Activated naive CD8-positive, alpha-beta T cell (primary cell): ENCODE data around the gene MTG1.
"Not testable (repeated sequence)": the region's sequence is repeated elsewhere in the genome, so short reads cannot be mapped to it uniquely, and the experiment has no call there.

Experiments
- H3K27ac Mint-ChIP-seq: one replicate; pipeline ENCODE4 v1.8.0; 2021; ENCODE audit warnings: mixed read lengths
- H3K27me3 Mint-ChIP-seq: one replicate; pipeline ENCODE4 v1.8.0; 2021; ENCODE audit warnings: mixed read lengths
- H3K36me3 Mint-ChIP-seq: one replicate; pipeline ENCODE4 v1.8.0; 2021; ENCODE audit warnings: mixed read lengths
- H3K4me1 Mint-ChIP-seq: one replicate; pipeline ENCODE4 v1.8.0; 2021; ENCODE audit warnings: low read depth, mixed read lengths
- H3K4me3 Mint-ChIP-seq: one replicate; pipeline ENCODE4 v1.8.0; 2021; ENCODE audit warnings: mild to moderate bottlenecking, mixed read lengths
- H3K9me3 Mint-ChIP-seq: one replicate; pipeline ENCODE4 v1.8.0; 2021; ENCODE audit warnings: low read depth, mixed read lengths

Gene MTG1

GRCh38 chr10:133379801-133380666 is 13.9 kb upstream of the MTG1 start:
- Mint-ChIP-seq H3K36me3 (no peaks in the 10 kb centered on the region), H3K27me3 (no peaks in the 10 kb centered on the region), H3K9me3 (no peaks in the 10 kb centered on the region), H3K4me3 (peak overlapping the region; percentile 63), H3K27ac (no peak overlapping the region), H3K4me1 (peaks cover 2% of the 10 kb centered on the region)

- H3K4me3 Mint-ChIP-seq: no peak overlapping the region
These were observed 12.9 kb upstream of the MTG1 start for GRCh38 chr10:133381036-133381435.

GRCh38 chr10:133383551-133383950 is 10.4 kb upstream of the MTG1 start:
- Mint-ChIP-seq H3K9me3 (no peaks in the 10 kb centered on the region), H3K27me3 (no peaks in the 10 kb centered on the region), H3K36me3 (no peaks in the 10 kb centered on the region), H3K27ac (no peak overlapping the region), H3K4me3 (no peak overlapping the region), H3K4me1 (peaks cover 6% of the 10 kb centered on the region)

More at GRCh38 chr10:133381036-133381435, 12.9 kb upstream of the MTG1 start:
- Mint-ChIP-seq H3K27me3 (no peaks in the 10 kb centered on the region), H3K9me3 (no peaks in the 10 kb centered on the region), H3K4me1 (peaks cover 2% of the 10 kb centered on the region), H3K36me3 (no peaks in the 10 kb centered on the region), H3K27ac (no peak overlapping the region)

DNA sequence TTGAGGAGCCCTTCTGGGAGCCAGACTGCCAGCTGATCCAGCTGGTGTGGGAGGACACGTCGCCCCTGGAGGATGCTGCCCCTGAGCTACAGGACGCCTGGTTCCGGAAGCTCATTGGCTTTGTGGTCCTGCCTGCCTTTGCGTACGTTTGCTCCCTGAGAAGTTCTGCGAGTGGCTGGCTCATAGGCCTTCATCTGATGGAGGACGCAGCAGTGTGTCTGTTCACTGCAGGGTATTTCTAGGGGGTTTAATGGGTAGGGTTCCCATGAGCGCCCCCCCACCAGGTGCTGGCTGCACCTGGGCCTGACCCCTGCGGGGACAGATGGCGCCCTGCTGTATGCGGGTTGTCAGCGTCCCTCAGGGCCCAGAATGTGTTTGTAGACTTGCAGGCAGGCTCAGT is 9.9 kb upstream of the MTG1 start:
- Mint-ChIP-seq H3K36me3 (no peaks in the 10 kb centered on the region), H3K27me3 (no peaks in the 10 kb centered on the region), H3K9me3 (no peaks in the 10 kb centered on the region), H3K27ac (no peak overlapping the region), H3K4me3 (no peak overlapping the region), H3K4me1 (peaks cover 9% of the 10 kb centered on the region)

DNA sequence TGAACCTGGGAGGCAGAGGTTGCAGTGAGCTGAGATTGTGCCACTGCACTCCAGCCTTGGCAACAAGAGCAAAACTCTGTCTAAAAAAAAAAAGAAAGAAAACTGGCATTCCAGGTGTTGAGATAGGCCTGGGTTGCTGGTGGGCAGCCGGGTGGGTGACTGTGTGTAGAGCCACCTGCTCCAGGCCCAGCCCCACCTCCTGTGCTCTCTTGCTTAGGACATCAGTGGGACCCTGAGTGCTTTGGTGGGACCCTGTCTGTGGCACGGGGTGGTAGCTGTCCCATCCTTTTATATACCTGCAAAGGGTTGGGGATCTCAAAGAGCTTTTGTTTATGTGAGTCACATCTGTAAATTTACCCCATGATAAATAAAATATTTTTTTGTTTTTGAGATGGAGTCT is 8.7 kb upstream of the MTG1 start:
- no peaks in the 10 kb centered on the region for H3K36me3 Mint-ChIP-seq
- no peak overlapping the region for H3K4me3 Mint-ChIP-seq
- peaks cover 17% of the 10 kb centered on the region for H3K4me1 Mint-ChIP-seq

DNA sequence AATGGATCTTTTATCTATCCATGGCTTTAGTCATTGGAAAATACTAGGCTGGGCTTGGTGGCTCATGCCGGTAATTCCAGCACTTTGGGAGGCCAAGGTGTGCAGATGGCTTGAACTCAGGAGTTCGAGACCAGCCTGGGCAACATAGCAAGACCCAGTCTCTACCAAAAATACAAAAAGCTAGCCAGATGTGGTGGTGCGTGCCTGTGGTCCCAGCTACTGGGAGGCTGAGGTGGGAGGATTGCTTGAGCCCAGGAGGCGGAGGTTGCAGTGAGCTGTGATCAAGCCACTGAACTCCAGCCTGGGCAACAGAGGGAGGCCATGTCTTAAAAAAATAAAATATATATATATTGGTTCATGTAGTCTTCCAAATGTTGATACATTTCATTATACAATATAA is 7.0 kb upstream of the MTG1 start:
- not testable (repeated sequence) for H3K36me3 Mint-ChIP-seq, H3K9me3 Mint-ChIP-seq, H3K4me3 Mint-ChIP-seq

More for the DNA sequence above, 8.7 kb upstream of the MTG1 start:
- Mint-ChIP-seq H3K27ac (no peak overlapping the region), H3K9me3 (no peaks in the 10 kb centered on the region), H3K27me3 (no peaks in the 10 kb centered on the region)

GRCh38 chr10:133388236-133388972 is 5.6 kb upstream of the MTG1 start:
- H3K4me3 Mint-ChIP-seq: peak overlapping the region; percentile 81
- no peaks in the 10 kb centered on the region for H3K9me3 Mint-ChIP-seq
- peaks cover 35% of the 10 kb centered on the region for H3K4me1 Mint-ChIP-seq
- H3K27ac Mint-ChIP-seq: peak overlapping the region; percentile 87
- no peaks in the 10 kb centered on the region for H3K36me3 Mint-ChIP-seq
- no peaks in the 10 kb centered on the region for H3K27me3 Mint-ChIP-seq

More for the DNA sequence above, 7.0 kb upstream of the MTG1 start:
- not testable (repeated sequence) for H3K27ac Mint-ChIP-seq, H3K27me3 Mint-ChIP-seq
- H3K4me1 Mint-ChIP-seq: peaks cover 32% of the 10 kb centered on the region

- peaks cover 37% of the 10 kb centered on the region for H3K4me1 Mint-ChIP-seq
- H3K27ac Mint-ChIP-seq: peak overlapping the region; percentile 87
- H3K9me3 Mint-ChIP-seq: no peaks in the 10 kb centered on the region
- H3K27me3 Mint-ChIP-seq: no peaks in the 10 kb centered on the region
- no peaks in the 10 kb centered on the region for H3K36me3 Mint-ChIP-seq
- peak overlapping the region; percentile 81 for H3K4me3 Mint-ChIP-seq
These were observed 4.8 kb upstream of the MTG1 start for GRCh38 chr10:133388973-133389818.

GRCh38 chr10:133390597-133391248 is 3.2 kb upstream of the MTG1 start:
- peak overlapping the region; percentile 80 for H3K4me3 Mint-ChIP-seq
- peaks cover 46% of the 10 kb centered on the region for H3K4me1 Mint-ChIP-seq
- peak overlapping the region; percentile 94 for H3K27ac Mint-ChIP-seq
- H3K27me3 Mint-ChIP-seq: no peaks in the 10 kb centered on the region
- no peaks in the 10 kb centered on the region for H3K36me3 Mint-ChIP-seq
- H3K9me3 Mint-ChIP-seq: no peaks in the 10 kb centered on the region

- H3K36me3 Mint-ChIP-seq: no peaks in the 10 kb centered on the region
- peak overlapping the region; percentile 80 for H3K4me3 Mint-ChIP-seq
- H3K27me3 Mint-ChIP-seq: no peaks in the 10 kb centered on the region
- no peaks in the 10 kb centered on the region for H3K9me3 Mint-ChIP-seq
- peaks cover 47% of the 10 kb centered on the region for H3K4me1 Mint-ChIP-seq
- peak overlapping the region; percentile 94 for H3K27ac Mint-ChIP-seq
These were observed 2.7 kb upstream of the MTG1 start for GRCh38 chr10:133391249-133391635.

GRCh38 chr10:133391761-133392518 is 2.0 kb upstream of the MTG1 start:
- peaks cover 48% of the 10 kb centered on the region for H3K4me1 Mint-ChIP-seq
- peak overlapping the region; percentile 68 for H3K27ac Mint-ChIP-seq
- H3K4me3 Mint-ChIP-seq: peak overlapping the region; percentile 80
- H3K9me3 Mint-ChIP-seq: no peaks in the 10 kb centered on the region
- H3K36me3 Mint-ChIP-seq: no peaks in the 10 kb centered on the region
- H3K27me3 Mint-ChIP-seq: no peaks in the 10 kb centered on the region

DNA sequence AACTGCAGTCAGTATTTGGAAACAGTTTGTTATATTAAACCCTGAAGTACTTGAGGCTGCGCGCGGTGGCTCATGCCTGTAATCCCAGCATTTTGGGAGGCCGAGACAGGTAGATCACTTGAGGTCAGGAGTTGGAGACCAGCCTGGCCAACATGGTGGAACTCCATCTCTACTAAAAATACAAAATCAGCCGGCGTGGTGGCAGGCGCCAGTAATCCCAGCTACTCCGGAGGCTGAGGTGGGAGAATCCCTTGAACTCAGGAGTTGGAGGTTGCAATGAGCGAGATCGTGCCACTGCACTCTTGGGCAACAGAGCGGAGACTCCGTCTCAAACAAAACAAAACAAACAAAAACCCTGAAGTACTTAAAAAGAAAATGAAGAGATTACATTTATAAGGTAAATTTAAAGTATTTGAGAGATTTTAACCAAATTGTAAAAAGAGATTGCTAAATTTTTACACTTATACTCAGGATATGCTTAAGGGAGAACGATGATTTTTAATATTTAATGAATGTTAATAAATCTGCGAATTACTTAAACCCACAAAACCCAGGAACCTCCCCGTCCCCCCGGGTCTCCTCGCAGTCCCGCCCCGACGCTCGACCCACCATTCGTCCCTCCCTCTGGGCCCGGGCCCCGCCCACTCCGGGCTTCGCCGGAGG is 425 bp upstream of the MTG1 start:
- H3K4me1 Mint-ChIP-seq: peaks cover 50% of the 10 kb centered on the region
- H3K36me3 Mint-ChIP-seq: peaks cover 4% of the 10 kb centered on the region
- H3K27ac Mint-ChIP-seq: peak overlapping the region; percentile 70
- no peaks in the 10 kb centered on the region for H3K27me3 Mint-ChIP-seq
- H3K4me3 Mint-ChIP-seq: peak overlapping the region; percentile 96
- H3K9me3 Mint-ChIP-seq: no peaks in the 10 kb centered on the region

- Mint-ChIP-seq H3K27me3 (no peaks in the 10 kb centered on the region), H3K4me1 (peaks cover 44% of the 10 kb centered on the region), H3K9me3 (no peaks in the 10 kb centered on the region), H3K27ac (peak overlapping the region; percentile 98), H3K4me3 (peak overlapping the region; percentile 96), H3K36me3 (peaks cover 4% of the 10 kb centered on the region)
These were observed 854 bp downstream of the MTG1 start for GRCh38 chr10:133394801-133395221.
